Sigmoid colon (tissue), 7 donors: Measurements from ENCODE around the gene TOMM40. TPM values are rescaled to one million over a fixed set of nuclear protein-coding genes. Genes with fewer than 3 reads are reported as not detected.
A peak's percentile ranks its signal among the peaks of the same experiment; 100 is the strongest.

Experiments used
- DNase-seq: peaks from one replicate; pipeline ENCODE4 v3.0.0-alpha.2; 2019
- H3K27ac ChIP-seq, 4 donors: fragments of 200-600 bp; sonication (generic); one replicate each; pipeline ENCODE4 v1.5.1; 2016 to 2019; ENCODE audit warnings: mild to moderate bottlenecking in 1 of 4
- H3K27me3 ChIP-seq, 3 donors: fragments of 200-600 bp; sonication (generic); one replicate each; pipeline ENCODE4 v1.5.1; 2019; ENCODE audit warnings: mild to moderate bottlenecking in 1 of 3
- H3K36me3 ChIP-seq, 4 donors: fragments of 200-600 bp; sonication (generic); one replicate each; pipeline ENCODE4 v1.5.1; 2016 to 2019
- H3K4me1 ChIP-seq, 4 donors: fragments of 200-600 bp; sonication (generic); one replicate each; pipeline ENCODE4 v1.5.1; 2017 to 2019
- H3K4me3 ChIP-seq, 4 donors: fragments of 200-600 bp; sonication (generic); one replicate each; pipeline ENCODE4 v1.5.1; 2017 to 2019; ENCODE audit warnings: mild to moderate bottlenecking in 2 of 4, moderate library complexity in 1 of 4
- H3K9me3 ChIP-seq, 4 donors: fragments of 200-600 bp in 3 of 4; sonication (generic) in 3 of 4; one replicate each; pipeline versions ENCODE4 v1.5.1 to v1.6.1; 2013 to 2019
- EP300 ChIP-seq, 4 donors: sonication (generic); formaldehyde crosslinking; IDR thresholded peaks; one replicate each; pipeline ENCODE4 v1.6.1; 2017; ENCODE audit warnings: antibody characterized with exemption in 4 of 4
- POLR2A ChIP-seq, 2 donors: fragments of 450-650 bp; IDR thresholded peaks; one replicate each; pipeline ENCODE4 v1.6.1; 2016; ENCODE audit warnings: antibody characterized with exemption in 2 of 2, mild to moderate bottlenecking in 2 of 2, moderate library complexity in 2 of 2
- POLR2AphosphoS5 ChIP-seq, 4 donors: sonication (generic); formaldehyde crosslinking; IDR thresholded peaks; one replicate each; pipeline ENCODE4 v1.6.1; 2017; ENCODE audit warnings: antibody characterized with exemption in 4 of 4
- WGBS, 2 donors: extraction: QIAGEN DNeasy Blood & Tissue Kit; methylation state at CpG; one replicate each; pipeline ENCODE4 v1.1.7; 2013; 5-methylcytosine and 5-hydroxymethylcytosine counted together
- intact Hi-C: fragments of 100-400 bp; cut with DNase I; formaldehyde crosslinking; loops from one replicate; pipeline ENCODE4 v1.15.1; 2023
- polyA plus RNA-seq, 3 donors: library from polyadenylated mRNA; stranded (reverse); fragments of 200-250 nt; gene quantifications; one replicate each; pipeline ENCODE4 v1.2.3, GENCODE V29; 2013
- total RNA-seq, 4 donors: library from RNA; depleted of rRNA; stranded (reverse); fragments of >200 nt; gene quantifications; one replicate each; pipeline ENCODE4 v1.1.0, GENCODE V29; 2016
- TF ChIP-seq, protein P1 (sequence below), 4 experiments: fragments of 450-650 bp in 3 of 4; fragments of 200-600 bp in 1 of 4; IDR thresholded peaks; one replicate each; pipeline ENCODE4 v1.5.1; 2016 to 2019; ENCODE audit warnings: antibody characterized with exemption in 4 of 4, mild to moderate bottlenecking in 3 of 4, moderate library complexity in 2 of 4
- donor health status: healthy with polysubstance abuse.
- donor health status: Bipolar disorder and iron deficiency.
- donor health status: healthy.

TOMM40 gene
- total and polyA plus RNA-seq, 7 donors, result 21.6 to 76.8 (median 32.4) TPM

- no peak for DNase-seq
- Histone ChIP-seq H3K27me3 (peaks cover 9 to 34% (median 24%) of the 10 kb centered on the region in 3 donors), H3K27ac (no peak within 1 kb of the TSS), H3K4me1 (peaks cover 0 to 6% (median 5%) of the 10 kb centered on the region in 4 donors), H3K9me3 (no peaks in the 10 kb centered on the region), H3K4me3 (peak within 1 kb of the TSS in 1 of 4 donors; percentile 26), H3K36me3 (peaks cover 0 to 26% (median 14%) of the 10 kb centered on the region in 4 donors)
- TF ChIP-seq POLR2AphosphoS5 (IDR thresholded peaks at IDR 0.05), result no peak
- no peak for TF ChIP-seq POLR2A (IDR thresholded peaks at IDR 0.05)
- TF ChIP-seq, protein P1, sequence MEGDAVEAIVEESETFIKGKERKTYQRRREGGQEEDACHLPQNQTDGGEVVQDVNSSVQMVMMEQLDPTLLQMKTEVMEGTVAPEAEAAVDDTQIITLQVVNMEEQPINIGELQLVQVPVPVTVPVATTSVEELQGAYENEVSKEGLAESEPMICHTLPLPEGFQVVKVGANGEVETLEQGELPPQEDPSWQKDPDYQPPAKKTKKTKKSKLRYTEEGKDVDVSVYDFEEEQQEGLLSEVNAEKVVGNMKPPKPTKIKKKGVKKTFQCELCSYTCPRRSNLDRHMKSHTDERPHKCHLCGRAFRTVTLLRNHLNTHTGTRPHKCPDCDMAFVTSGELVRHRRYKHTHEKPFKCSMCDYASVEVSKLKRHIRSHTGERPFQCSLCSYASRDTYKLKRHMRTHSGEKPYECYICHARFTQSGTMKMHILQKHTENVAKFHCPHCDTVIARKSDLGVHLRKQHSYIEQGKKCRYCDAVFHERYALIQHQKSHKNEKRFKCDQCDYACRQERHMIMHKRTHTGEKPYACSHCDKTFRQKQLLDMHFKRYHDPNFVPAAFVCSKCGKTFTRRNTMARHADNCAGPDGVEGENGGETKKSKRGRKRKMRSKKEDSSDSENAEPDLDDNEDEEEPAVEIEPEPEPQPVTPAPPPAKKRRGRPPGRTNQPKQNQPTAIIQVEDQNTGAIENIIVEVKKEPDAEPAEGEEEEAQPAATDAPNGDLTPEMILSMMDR (IDR thresholded peaks at IDR 0.05), result no peak
- TF ChIP-seq EP300 (IDR thresholded peaks at IDR 0.05), result no peak
- intact Hi-C loops, result no loop called here
- 5% methylated on average over 20 of the region's 20 CpGs for WGBS, 2 donors
Measured at GRCh38 chr19:44905437-44906160, 14.5 kb downstream of the TOMM40 start, which contains the start of gene APOE. TSS of gene APOE (plus strand) at chr19:44905796. CDS start at chr19:44906625, 829 bp downstream.

DNA sequence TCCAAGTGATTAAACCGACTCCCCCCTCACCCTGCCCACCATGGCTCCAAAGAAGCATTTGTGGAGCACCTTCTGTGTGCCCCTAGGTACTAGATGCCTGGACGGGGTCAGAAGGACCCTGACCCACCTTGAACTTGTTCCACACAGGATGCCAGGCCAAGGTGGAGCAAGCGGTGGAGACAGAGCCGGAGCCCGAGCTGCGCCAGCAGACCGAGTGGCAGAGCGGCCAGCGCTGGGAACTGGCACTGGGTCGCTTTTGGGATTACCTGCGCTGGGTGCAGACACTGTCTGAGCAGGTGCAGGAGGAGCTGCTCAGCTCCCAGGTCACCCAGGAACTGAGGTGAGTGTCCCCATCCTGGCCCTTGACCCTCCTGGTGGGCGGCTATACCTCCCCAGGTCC, 16.6 kb downstream of the TOMM40 start:
- no peak for DNase-seq
- Histone ChIP-seq H3K27ac (no peak overlapping the region), H3K9me3 (no peaks in the 10 kb centered on the region), H3K4me3 (no peak overlapping the region), H3K27me3 (peaks cover 9 to 34% (median 24%) of the 10 kb centered on the region in 3 donors), H3K36me3 (peaks cover 0 to 7% (median 3%) of the 10 kb centered on the region in 4 donors), H3K4me1 (peaks cover 0 to 17% (median 14%) of the 10 kb centered on the region in 4 donors)
- intact Hi-C loops, result no loop called here
- no peak for TF ChIP-seq POLR2A (IDR thresholded peaks at IDR 0.05)
- TF ChIP-seq POLR2AphosphoS5 (IDR thresholded peaks at IDR 0.05), result no peak
- TF ChIP-seq, protein P1 (IDR thresholded peaks at IDR 0.05), result no peak
- no peak for TF ChIP-seq EP300 (IDR thresholded peaks at IDR 0.05)
- 90 to 94% methylated on average over 12 of the region's 12 CpGs for WGBS, 2 donors

- H3K27ac ChIP-seq, result no peak overlapping the region
- no peak for TF ChIP-seq POLR2AphosphoS5 (IDR thresholded peaks at IDR 0.05)
- TF ChIP-seq, protein P1 (IDR thresholded peaks at IDR 0.05), result no peak
- TF ChIP-seq EP300 (IDR thresholded peaks at IDR 0.05), result no peak
- no peak for TF ChIP-seq POLR2A (IDR thresholded peaks at IDR 0.05)
- H3K9me3 ChIP-seq, result no peaks in the 10 kb centered on the region
- H3K4me3 ChIP-seq, result no peak overlapping the region
- DNase-seq, result no peak
- peaks cover 0 to under 1% (median 0%) of the 10 kb centered on the region in 4 donors for H3K36me3 ChIP-seq
- WGBS, 2 donors, result 95% methylated on average over 46 of the region's 46 CpGs
- intact Hi-C loops, result no loop called here
- peaks cover 0 to 17% (median 14%) of the 10 kb centered on the region in 4 donors for H3K4me1 ChIP-seq
- H3K27me3 ChIP-seq, result peaks cover 9 to 34% (median 24%) of the 10 kb centered on the region in 3 donors
Measured at GRCh38 chr19:44908074-44908835, 17.2 kb downstream of the TOMM40 start.

- peaks cover 9 to 34% (median 24%) of the 10 kb centered on the region in 3 donors for H3K27me3 ChIP-seq
- 96% methylated on average over 44 of the region's 44 CpGs for WGBS, 2 donors
Measured at GRCh38 chr19:44908836-44909261, 17.8 kb downstream of the TOMM40 start.

More at GRCh38 chr19:44908836-44909261, 17.8 kb downstream of the TOMM40 start:
- Histone ChIP-seq H3K9me3 (no peaks in the 10 kb centered on the region), H3K4me3 (no peak overlapping the region), H3K27ac (no peak overlapping the region), H3K4me1 (peaks cover 0 to 17% (median 11%) of the 10 kb centered on the region in 4 donors), H3K36me3 (no peaks in the 10 kb centered on the region)
- no peak for TF ChIP-seq POLR2AphosphoS5 (IDR thresholded peaks at IDR 0.05)
- TF ChIP-seq EP300 (IDR thresholded peaks at IDR 0.05), result no peak
- TF ChIP-seq POLR2A (IDR thresholded peaks at IDR 0.05), result no peak
- TF ChIP-seq, protein P1 (IDR thresholded peaks at IDR 0.05), result no peak
- intact Hi-C loops, result no loop called here
- DNase-seq, result no peak
